ENCODE measurements around the gene ANAPC5.
"Not testable (repeated sequence)": the region's sequence is repeated elsewhere in the genome, so short reads cannot be mapped to it uniquely, and the experiment has no call there.

ANAPC5 gene

GRCh38 chr12:121307397-121307796 lies 44.8 kb downstream of the ANAPC5 start:
- not testable (repeated sequence) for DNase-seq

DNA sequence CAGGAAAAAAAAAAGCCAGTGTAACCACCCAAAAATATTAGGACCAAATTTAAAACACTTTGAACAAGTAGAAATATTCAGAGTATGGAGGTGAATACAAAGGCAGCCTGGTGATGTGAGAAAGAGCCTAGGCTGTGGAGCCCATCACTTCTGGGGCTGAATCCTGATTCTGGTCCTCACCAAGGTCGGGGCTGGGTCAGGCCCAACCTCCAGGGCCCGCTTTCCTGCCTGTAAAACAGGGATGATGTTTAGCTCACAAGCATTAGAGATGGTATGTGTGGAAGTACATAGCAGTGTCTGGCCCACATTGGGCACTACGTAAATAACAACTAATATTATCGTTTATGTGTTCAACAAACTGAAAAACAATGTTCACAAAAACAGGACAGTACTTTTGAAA lies 47.9 kb downstream of the ANAPC5 start:
- DNase-seq: no peak

DNA sequence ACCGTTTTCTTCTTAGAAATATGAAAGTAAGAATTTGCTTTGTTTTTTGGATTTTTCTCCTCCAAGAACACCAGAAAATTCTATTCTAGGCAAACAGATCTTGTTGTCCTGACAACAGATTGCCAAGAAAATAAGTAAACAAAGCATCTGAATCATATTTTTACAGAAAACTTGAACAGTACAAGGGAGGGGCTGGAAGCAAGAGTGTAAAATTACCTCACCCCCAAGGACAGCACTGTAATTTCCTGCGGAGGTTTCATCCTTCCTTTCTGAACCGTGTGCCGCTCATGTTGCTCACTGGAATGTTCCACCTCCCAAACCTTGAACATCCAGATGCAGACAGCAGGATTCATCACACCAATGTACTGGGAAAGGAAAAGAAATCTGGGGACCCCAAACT lies 50.3 kb downstream of the ANAPC5 start:
- DNase-seq: no peak

GRCh38 chr12:121300083-121300819 lies 52.0 kb downstream of the ANAPC5 start:
- DNase-seq: no peak

- DNase-seq: no peak
Observed at GRCh38 chr12:121299662-121300061, 52.5 kb downstream of the ANAPC5 start.

DNA sequence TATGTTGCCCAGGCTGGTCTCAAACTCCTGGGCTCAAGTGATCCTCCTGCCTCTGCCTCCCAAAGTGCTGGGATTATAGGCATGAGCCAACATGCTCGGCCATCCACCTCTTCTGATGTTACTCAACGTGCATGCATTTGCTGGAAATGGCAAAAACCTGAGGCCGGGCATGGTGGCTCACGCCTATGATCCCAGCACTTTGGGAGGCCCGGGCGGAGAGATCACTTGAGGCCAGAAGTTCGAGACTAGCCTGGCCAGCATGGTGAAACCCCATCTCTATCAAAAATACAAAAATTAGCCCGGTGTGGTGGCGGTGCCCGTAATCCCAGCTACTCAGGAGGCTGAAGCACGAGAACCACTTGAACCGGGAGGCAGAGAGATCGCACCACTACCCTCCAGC lies 53.8 kb downstream of the ANAPC5 start:
- not testable (repeated sequence) for DNase-seq

DNA sequence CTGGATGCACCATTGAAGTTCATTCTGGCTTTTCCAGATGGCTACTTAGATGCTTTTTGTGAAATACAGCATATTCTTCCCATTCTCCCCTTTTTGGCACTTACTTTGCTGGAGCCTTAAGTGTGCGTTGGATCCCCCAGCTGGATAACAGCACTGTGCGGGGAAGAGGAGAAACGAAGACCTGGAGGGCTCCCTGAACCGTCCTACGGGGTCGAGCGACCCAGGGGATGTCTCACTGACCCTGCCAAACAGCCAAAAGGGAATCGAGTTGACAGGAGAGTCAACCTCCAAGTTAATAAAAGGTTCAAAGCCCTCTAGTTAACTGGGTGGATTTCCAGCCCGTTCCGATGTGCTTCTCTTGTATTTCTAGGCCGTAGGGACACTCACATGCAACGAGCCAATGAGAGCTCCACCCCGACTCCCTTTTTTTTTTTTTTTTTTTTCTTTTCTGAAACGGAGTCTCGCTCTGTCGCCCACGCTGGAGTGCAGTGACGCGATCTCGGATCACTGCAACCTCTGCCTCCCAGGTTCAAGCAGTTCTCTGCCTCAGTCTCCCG lies 54.7 kb downstream of the ANAPC5 start:
- DNase-seq: no peak

DNA sequence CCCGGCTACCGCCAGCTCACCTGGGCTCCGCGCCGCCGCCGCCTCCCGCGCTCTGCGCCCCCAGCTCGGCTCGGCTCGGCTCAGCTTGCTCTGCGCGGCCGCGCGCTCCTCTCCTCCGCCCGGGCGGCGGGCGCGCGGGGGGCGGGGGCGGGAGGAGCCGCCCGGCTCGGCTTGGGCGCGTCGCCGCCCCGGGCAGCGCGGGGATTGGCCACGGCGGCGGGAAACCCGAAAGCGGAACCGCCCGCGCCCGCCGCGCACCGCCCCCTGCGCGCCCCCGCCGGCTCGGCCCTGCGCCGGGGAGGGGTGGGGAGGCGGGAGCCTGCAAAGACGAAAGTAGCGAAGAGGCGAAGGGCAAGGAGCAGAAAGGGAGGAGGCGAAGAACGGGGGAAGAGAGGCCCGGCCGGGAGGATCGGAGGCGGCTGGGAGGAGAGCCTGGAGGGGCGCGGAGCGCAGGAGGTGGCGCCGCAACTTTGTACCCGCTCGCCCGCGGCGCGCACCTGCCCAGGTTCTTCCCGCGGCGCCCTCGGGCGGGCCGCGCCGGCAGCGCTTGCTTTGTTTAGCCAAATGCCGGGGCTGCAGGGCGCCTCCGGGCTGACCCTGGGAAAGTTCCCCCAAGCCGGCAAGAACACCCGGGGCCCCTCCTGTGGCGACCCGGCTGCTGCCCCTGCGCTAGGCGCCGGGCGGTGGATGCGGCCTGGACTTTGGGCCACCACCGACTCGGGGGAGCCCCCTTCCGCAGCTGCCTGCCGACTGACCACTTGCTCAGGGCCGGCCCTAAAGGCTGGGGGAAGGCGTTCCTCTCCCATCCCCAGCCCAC lies 55.4 kb downstream of the ANAPC5 start, which contains the start of gene CAMKK2:
Gene CAMKK2 (minus strand): TSS at position 92 of the 817 bp plus-strand sequence. CDS start 22,183 bp downstream, outside the sequence.
- peak; percentile 77 for DNase-seq

GRCh38 chr12:121295746-121296617 lies 56.2 kb downstream of the ANAPC5 start:
- peak; percentile 18 for DNase-seq

DNA sequence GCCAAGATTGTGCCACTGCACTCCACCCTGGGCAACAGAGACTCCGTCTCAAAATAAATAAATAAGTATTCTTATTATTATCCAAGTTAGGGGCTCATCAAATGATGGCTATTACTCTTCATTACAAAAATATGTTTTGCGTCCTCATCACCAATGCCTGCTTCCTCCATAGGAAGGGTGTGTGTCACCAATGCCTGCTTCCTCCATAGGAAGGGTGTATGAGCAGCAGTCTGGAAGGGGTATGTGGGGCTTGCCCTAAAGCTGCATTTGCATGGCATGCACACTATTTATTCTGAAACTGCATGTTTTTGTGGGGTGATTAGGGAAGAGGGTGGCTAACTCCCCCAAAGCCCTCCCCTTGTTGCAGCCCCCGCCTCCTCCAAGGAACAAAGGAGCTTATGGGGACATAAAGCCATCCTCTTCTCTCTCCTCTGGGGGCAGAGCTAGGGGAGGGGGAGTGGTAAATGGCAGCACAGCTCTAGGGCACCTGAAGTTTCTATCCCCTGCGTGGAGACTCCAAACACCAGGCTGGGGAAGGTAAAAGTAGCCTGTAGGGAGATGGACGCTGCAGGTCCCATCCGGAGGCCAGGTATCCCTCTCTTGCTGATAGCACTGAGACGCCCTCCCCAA lies 57.0 kb downstream of the ANAPC5 start:
- DNase-seq: no peak

DNA sequence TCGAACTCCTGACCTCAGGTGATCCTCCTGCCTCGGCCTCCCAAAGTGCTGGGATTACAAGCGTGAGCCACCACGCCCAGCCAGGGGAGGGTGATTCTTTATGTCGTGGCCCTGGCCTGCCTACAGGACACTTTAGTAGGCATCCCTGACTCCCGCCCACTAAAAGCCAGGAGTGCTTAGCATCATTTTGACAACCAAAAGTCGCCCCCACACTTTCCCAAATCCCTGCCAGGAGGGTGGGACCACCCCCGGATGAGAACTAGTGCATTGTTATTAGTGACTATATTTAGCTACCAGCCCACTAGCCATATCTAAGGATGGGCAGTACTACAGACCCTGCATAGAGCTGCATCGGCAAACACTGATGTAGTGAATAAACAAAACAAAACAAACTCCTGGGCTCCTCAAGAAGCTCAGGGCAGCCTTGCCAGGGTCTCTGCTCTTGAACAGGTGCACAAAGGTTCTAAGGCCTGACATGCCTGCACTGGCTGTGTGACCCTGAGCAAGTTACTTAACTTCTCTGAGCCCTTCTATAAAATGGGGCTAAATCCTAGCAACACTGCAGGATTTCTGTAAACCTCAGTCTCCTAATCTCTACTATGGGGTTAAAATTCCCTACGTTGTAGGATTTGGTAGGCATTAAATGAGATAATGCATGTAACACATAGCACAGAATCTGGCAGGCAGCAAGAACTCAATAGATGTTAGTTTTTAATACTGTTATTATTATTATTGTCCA lies 57.9 kb downstream of the ANAPC5 start:
- no peak for DNase-seq

GRCh38 chr12:121293603-121294002 lies 58.6 kb downstream of the ANAPC5 start:
- no peak for DNase-seq

DNA sequence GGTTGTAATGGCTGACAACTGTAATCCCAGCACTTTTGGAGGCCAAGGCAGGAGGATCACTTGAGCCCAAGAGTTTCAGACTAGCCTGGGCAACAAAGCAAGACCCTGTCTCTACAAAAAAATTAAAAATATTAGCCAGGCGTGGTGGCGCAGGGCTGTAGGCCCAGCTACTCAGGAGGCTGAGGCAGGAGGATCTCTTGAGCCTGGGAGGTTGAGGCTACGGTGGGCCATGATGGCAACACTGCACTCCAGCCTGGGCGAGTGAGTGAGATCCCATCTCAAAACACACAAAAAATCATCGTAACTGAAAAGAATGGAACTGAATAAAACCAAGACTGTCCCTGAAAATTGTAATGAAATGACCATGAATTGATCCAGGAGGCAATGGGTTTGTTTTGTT lies 61.8 kb downstream of the ANAPC5 start:
- no peak for DNase-seq

- DNase-seq: no peak
Observed at GRCh38 chr12:121289962-121290361, 62.2 kb downstream of the ANAPC5 start.

DNA sequence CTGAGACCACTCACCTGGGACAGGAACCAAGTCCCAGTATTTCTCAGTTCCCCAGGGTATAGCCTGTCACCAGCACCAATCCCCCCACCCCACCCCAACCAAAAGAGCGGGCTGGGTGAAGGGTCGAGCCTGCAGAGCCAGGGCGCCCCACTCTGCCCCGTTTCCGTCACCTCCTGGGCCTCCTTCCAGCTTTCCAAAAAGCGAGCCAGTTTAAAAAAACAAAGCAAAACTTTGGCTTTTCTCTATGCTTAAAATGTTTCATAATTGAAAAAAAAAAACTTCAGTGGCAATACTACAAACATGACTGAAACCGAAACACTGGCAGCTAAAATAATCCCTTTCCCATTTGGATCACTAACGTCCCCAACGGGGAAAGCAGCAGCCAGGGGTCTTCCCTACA lies 63.2 kb downstream of the ANAPC5 start:
- no peak for DNase-seq

DNA sequence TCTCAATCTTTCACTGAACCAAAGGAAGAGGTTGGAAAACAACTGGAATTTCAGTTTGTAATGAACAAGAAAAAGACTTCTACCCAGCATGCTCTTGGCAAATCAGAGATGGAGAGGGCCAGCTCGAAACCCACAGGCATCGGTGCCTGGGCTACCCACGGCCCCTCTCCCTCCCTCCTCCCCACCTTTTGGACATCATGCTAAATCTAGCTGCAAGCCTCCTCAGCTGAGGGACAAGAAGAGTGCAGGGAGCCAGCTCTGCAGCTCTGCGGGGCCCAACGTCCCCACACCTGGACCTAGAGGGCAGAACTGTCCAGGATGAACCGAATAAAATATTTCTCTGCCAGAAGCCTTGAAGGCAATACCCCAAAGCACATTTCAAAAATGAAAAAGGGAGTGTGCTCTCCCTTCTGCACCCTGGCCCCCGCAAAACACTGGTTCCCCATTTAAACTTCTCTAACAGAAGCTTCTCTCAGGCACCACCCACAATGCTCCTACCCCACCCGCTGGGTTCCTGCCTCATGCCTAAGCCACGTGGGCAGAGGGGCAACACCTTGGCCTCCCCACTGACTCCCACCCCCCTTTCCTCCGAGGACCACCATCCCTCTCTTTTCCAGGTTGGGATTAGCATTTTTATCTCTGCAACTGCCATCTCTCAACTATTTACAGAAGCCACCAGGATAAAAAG lies 63.9 kb downstream of the ANAPC5 start:
- DNase-seq: no peak

DNA sequence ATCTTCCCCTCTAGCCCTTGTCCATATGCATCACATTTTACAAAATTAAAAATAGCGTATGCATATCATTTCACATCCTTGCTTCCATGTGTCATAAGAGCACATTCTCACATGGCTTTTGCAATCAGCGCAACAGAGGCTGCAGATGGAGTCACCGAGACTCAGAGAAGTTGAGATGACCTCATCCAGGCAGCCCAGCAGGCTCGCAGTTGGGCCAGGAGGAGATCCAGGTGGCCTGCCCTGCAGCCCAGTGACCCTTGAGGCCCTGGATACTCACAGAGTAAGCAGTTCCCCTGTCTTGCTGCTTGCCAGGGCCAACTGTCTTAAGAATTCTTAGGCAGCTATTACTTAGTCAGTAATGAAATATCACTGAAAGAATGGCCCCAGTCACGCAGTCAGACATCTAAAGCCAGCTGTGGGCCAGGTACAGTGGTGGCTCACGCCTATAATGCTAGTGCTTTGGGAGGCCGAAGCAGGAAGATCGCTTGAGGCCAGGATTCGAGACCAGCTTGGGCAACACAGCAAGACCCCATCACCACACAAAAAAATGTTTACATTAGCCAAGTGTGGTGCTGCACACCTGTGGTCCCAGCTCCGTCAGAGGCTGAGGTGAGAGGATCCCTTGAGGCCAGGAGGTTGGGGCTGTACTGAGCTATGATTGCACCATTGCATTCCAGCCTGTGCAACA lies 64.8 kb downstream of the ANAPC5 start:
- no peak for DNase-seq

- no peak for DNase-seq
Observed at GRCh38 chr12:121285856-121286255, 66.4 kb downstream of the ANAPC5 start.

GRCh38 chr12:121284551-121285390 lies 67.4 kb downstream of the ANAPC5 start:
- DNase-seq: no peak
